IMR-90 (cell line): Measurements from ENCODE around the gene SRPRA. TPM values are rescaled to one million over a fixed set of nuclear protein-coding genes. Genes with fewer than 3 reads are reported as not detected.

Experiments used
- ATAC-seq: fragments of 200-7000 bp; cut with Tn5 transposase; 2 replicates; pipeline ENCODE4 v1.9.1; 2020; ENCODE audit warnings: low read depth, mild to moderate bottlenecking, moderate library complexity
- BruUV-seq: library from RNA; stranded (reverse); fragments of 400-500 nt; replicated peaks from 2 replicates; lab custom pipeline; 2021; lab: Mats Ljungman, UMichigan
- CTCF ChIA-PET: fragments of 300-600 bp; formaldehyde crosslinking; extraction: SDS; loops from one replicate; lab custom pipeline; 2021; ENCODE audit warnings: antibody characterized with exemption; lab: Yijun Ruan, JAX
- POLR2A ChIA-PET: fragments of 300-600 bp; sonication (Branson Sonifier 250); formaldehyde crosslinking; loops from one replicate; lab custom pipeline; 2022; ENCODE audit warnings: antibody characterized with exemption; ENCODE audit not compliant: unreplicated experiment; lab: Charles Lee
- DNase-seq: peaks from one replicate; pipeline ENCODE4 v3.0.0; 2013
- H2AFZ ChIP-seq: replicated peaks from 2 replicates; pipeline ENCODE3; 2013; ENCODE audit warnings: low read length, mild to moderate bottlenecking; ENCODE audit not compliant: poor library complexity
- H2AK5ac ChIP-seq: 2 replicates; pipeline ENCODE4 v1.6.1; 2013; ENCODE audit warnings: low read depth, low read length, inconsistent platforms
- H2AK9ac ChIP-seq: replicated peaks from 2 replicates; pipeline ENCODE3; 2013; ENCODE audit warnings: mild to moderate bottlenecking, low read depth, low read length, moderate library complexity; ENCODE audit not compliant: poor library complexity
- H2BK120ac ChIP-seq: 2 replicates; pipeline ENCODE4 v1.6.1; 2013; ENCODE audit warnings: low read depth, low read length, inconsistent platforms
- H2BK15ac ChIP-seq: 3 replicates; pipeline ENCODE4 v1.6.1; 2013; ENCODE audit warnings: low read depth, low read length, inconsistent platforms
- H2BK20ac ChIP-seq: 2 replicates; pipeline ENCODE4 v1.6.1; 2013; ENCODE audit warnings: low read depth, mild to moderate bottlenecking, inconsistent platforms, low read length, moderate library complexity
- H2BK5ac ChIP-seq: 2 replicates; pipeline ENCODE4 v1.6.1; 2013; ENCODE audit warnings: mild to moderate bottlenecking, low read depth, low read length, inconsistent platforms; ENCODE audit not compliant: poor library complexity, severe bottlenecking
- H3K14ac ChIP-seq: replicated peaks from 2 replicates; pipeline ENCODE4 v1.6.1; 2013; ENCODE audit warnings: low read depth, low read length, inconsistent platforms
- H3K18ac ChIP-seq: 2 replicates; pipeline ENCODE4 v1.6.1; 2013; ENCODE audit warnings: low read depth, low read length, control low read depth
- H3K23ac ChIP-seq: 2 replicates; pipeline ENCODE4 v1.6.1; 2013; ENCODE audit warnings: low read depth, low read length, inconsistent platforms
- H3K27ac ChIP-seq: 2 replicates; pipeline ENCODE4 v1.5.1; 2013; ENCODE audit warnings: mild to moderate bottlenecking, control low read depth, low read length; ENCODE audit not compliant: insufficient read depth
- H3K27me3 ChIP-seq: 2 replicates; pipeline ENCODE4 v1.6.1; 2013; ENCODE audit warnings: low read length; ENCODE audit not compliant: control insufficient read depth, insufficient read depth
- H3K36me3 ChIP-seq: 2 replicates; pipeline ENCODE4 v1.6.1; 2013; ENCODE audit warnings: low read length, mixed read lengths; ENCODE audit not compliant: control insufficient read depth, insufficient read depth
- H3K4ac ChIP-seq: 2 replicates; pipeline ENCODE4 v1.6.1; 2013; ENCODE audit warnings: low read depth, low read length, inconsistent platforms
- H3K4me1 ChIP-seq: 2 replicates; pipeline ENCODE4 v1.6.1; 2013; ENCODE audit warnings: low read length, mixed read lengths; ENCODE audit not compliant: control insufficient read depth, insufficient read depth
- H3K4me2 ChIP-seq: 2 replicates; pipeline ENCODE4 v1.6.1; 2013; ENCODE audit warnings: low read depth, mild to moderate bottlenecking, control low read depth, low read length, moderate library complexity
- H3K4me3 ChIP-seq: 2 replicates; pipeline ENCODE4 v1.5.1; 2013; ENCODE audit warnings: low read depth, mild to moderate bottlenecking, control low read depth, low read length, moderate library complexity; ENCODE audit not compliant: insufficient read depth
- H3K56ac ChIP-seq: 2 replicates; pipeline ENCODE4 v1.6.1; 2013; ENCODE audit warnings: low read length, inconsistent platforms; ENCODE audit not compliant: insufficient read depth; ENCODE audit errors: extremely low read depth
- H3K79me1 ChIP-seq, 2 experiments: 2 replicates each; pipeline ENCODE4 v1.6.1; 2013; ENCODE audit warnings: low read length in 2 of 2, inconsistent platforms in 1 of 2, low read depth in 1 of 2
- H3K9ac ChIP-seq: 2 replicates; pipeline ENCODE4 v1.6.1; 2013; ENCODE audit warnings: low read depth, low read length, control low read depth
- H3K9me1 ChIP-seq: 2 replicates; pipeline ENCODE4 v1.6.1; 2013; ENCODE audit warnings: low read length, inconsistent platforms; ENCODE audit not compliant: insufficient read depth
- H3K9me3 ChIP-seq: 2 replicates; pipeline ENCODE4 v1.6.1; 2013; ENCODE audit warnings: low read length; ENCODE audit not compliant: control insufficient read depth, insufficient read depth
- H4K20me1 ChIP-seq: 2 replicates; pipeline ENCODE4 v1.6.1; 2013; ENCODE audit warnings: low read length, inconsistent platforms; ENCODE audit not compliant: insufficient read depth
- H4K5ac ChIP-seq: 2 replicates; pipeline ENCODE4 v1.6.1; 2013; ENCODE audit warnings: mild to moderate bottlenecking, low read depth, low read length, control low read depth
- H4K8ac ChIP-seq, 2 experiments: 2 replicates each; pipeline ENCODE4 v1.6.1; 2013; ENCODE audit warnings: low read depth in 2 of 2, low read length in 2 of 2, control low read depth in 1 of 2, inconsistent platforms in 1 of 2
- H4K91ac ChIP-seq: 2 replicates; pipeline ENCODE4 v1.6.1; 2013; ENCODE audit warnings: low read depth, low read length, inconsistent platforms; ENCODE audit not compliant: insufficient read depth
- BHLHE40 ChIP-seq: fragments of 150-350 bp; IDR thresholded peaks from 2 replicates; pipeline ENCODE4 v1.6.1; 2016; ENCODE audit warnings: mild to moderate bottlenecking, low read depth, low read length
- CEBPB ChIP-seq: IDR thresholded peaks from 2 replicates; pipeline ENCODE4 v1.6.1; 2012; ENCODE audit warnings: low read depth, low read length, improper control_type of control experiment
- CHD1 ChIP-seq: IDR thresholded peaks from 2 replicates; pipeline ENCODE4 v1.6.1; 2012; ENCODE audit warnings: low read depth, low read length, improper control_type of control experiment
- FOS ChIP-seq: fragments of 150-350 bp; IDR thresholded peaks from 2 replicates; pipeline ENCODE4 v1.6.1; 2016; ENCODE audit warnings: low read depth, low read length
- MAFK ChIP-seq: IDR thresholded peaks from 2 replicates; pipeline ENCODE4 v1.6.1; 2012; ENCODE audit warnings: low read depth, low read length, improper control_type of control experiment
- MAZ ChIP-seq: IDR thresholded peaks from 2 replicates; pipeline ENCODE4 v1.6.1; 2012; ENCODE audit warnings: low read depth, mild to moderate bottlenecking, low read length, improper control_type of control experiment, moderate library complexity, borderline replicate concordance
- MXI1 ChIP-seq: IDR thresholded peaks from 2 replicates; pipeline ENCODE4 v1.6.1; 2012; ENCODE audit warnings: low read depth, mild to moderate bottlenecking, low read length, moderate library complexity, borderline replicate concordance
- NFE2L2 ChIP-seq: fragments of 150-350 bp; IDR thresholded peaks from 2 replicates; pipeline ENCODE4 v1.6.1; 2016; ENCODE audit warnings: low read depth, mild to moderate bottlenecking, low read length
- POLR2A ChIP-seq: IDR thresholded peaks from 2 replicates; pipeline ENCODE4 v1.6.1; 2012; ENCODE audit warnings: mild to moderate bottlenecking, low read depth, low read length
- RAD21 ChIP-seq: IDR thresholded peaks from 2 replicates; pipeline ENCODE4 v1.6.1; 2012; ENCODE audit warnings: low read length, improper control_type of control experiment
- RCOR1 ChIP-seq: IDR thresholded peaks from 2 replicates; pipeline ENCODE4 v1.6.1; 2012; ENCODE audit warnings: mild to moderate bottlenecking, low read length, improper control_type of control experiment; ENCODE audit not compliant: insufficient replicate concordance
- RFX5 ChIP-seq: IDR thresholded peaks from 2 replicates; pipeline ENCODE4 v1.8.0; 2012; ENCODE audit warnings: low read depth, mild to moderate bottlenecking, low read length, moderate library complexity
- SMC3 ChIP-seq: fragments of 150-350 bp; IDR thresholded peaks from 2 replicates; pipeline ENCODE4 v1.6.1; 2016; ENCODE audit warnings: low read depth, mild to moderate bottlenecking, antibody characterized with exemption, low read length, moderate library complexity
- WGBS, 2 experiments: methylation state at CpG; one replicate each; pipeline versions ENCODE4 v1.1.5 to v1.1.7; 2013; ENCODE audit warnings: missing lambda C conversion rate in 2 of 2; ENCODE audit not compliant: insufficient read length in 1 of 2; ENCODE audit errors: extremely low coverage in 2 of 2; 5-methylcytosine and 5-hydroxymethylcytosine counted together
- dilution Hi-C: fragments of 300-500 bp; cut with HindIII; formaldehyde crosslinking; loops from one replicate; pipeline ENCODE4 v1.14.3; 2018; ENCODE audit warnings: low sequenced_read_pairs; ENCODE audit not compliant: unreplicated experiment
- in situ Hi-C: fragments of 300-500 bp; cut with MboI; formaldehyde crosslinking; loops from 3 replicates; pipeline ENCODE4 v1.14.3; 2019; ENCODE audit warnings: low sequenced_read_pairs, inconsistent platforms, mixed read lengths
- intact Hi-C: fragments of 100-400 bp; cut with micrococcal nuclease; formaldehyde crosslinking; loops from 2 replicates; pipeline ENCODE4 v1.10.0; 2022
- polyA plus RNA-seq, 3 experiments: library from polyadenylated mRNA; depleted of rRNA; stranded (reverse); fragments of >200 nt; gene quantifications; 2 replicates each; pipeline ENCODE4 v1.2.3, GENCODE V29; 2012; ENCODE audit warnings: low replicate concordance in 1 of 3
- total RNA-seq: library from RNA; depleted of rRNA; stranded (reverse); fragments of >200 nt; gene quantifications from 2 replicates; pipeline ENCODE4 v1.2.3, GENCODE V29; 2012
- TF ChIP-seq, protein P1 (sequence below): conservative IDR thresholded peaks from 2 replicates; pipeline ENCODE4 v1.5.1; 2012; ENCODE audit warnings: mild to moderate bottlenecking, low read depth, low read length, improper control_type of control experiment
- TF ChIP-seq, protein P2 (sequence below): fragments of 150-350 bp; IDR thresholded peaks from 2 replicates; pipeline ENCODE4 v1.6.1; 2017; ENCODE audit warnings: mild to moderate bottlenecking, antibody characterized with exemption, low read length, low read depth
- TF ChIP-seq, protein P3 (sequence below): fragments of 150-350 bp; IDR thresholded peaks from 2 replicates; pipeline ENCODE4 v1.6.1; 2016; ENCODE audit warnings: low read depth, mild to moderate bottlenecking, low read length, moderate library complexity, borderline replicate concordance

The SRPRA gene
- total and polyA plus RNA-seq, 2 of the 4 experiments (the other 2 are of a cell fraction): 108 to 131 TPM

DNA sequence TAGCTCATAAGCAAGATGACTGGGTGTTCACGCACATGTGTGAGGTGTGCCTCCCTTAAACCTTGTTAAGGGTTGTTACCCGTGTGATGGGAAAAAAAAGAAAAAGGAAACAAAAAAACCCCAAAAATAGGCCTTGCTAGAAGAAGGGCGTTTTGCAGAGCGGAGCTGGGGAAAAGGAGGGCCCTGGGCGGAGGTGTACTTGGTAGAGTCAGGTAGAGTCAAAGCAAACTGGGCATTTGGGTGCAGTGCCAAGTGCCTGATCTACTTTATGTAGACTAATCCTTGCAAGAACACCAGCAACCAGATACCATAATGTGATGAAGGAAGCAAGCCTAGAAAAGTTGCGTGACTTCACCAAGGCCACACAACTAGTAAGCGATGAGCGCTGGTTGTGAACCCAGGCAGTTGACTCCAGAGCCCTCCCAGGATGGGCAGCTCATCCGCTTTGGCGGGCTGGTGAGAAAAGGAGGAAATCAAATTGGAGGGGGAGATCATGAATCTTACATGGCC, 13.0 kb upstream of the SRPRA start:
- no peak overlapping the region for H2BK120ac ChIP-seq
- H3K14ac ChIP-seq: no peak overlapping the region
- H2AFZ ChIP-seq: peak overlapping the region; percentile 97
- H2BK20ac ChIP-seq: no peak overlapping the region
- peaks cover 10% of the 10 kb centered on the region for H3K36me3 ChIP-seq
- no peak overlapping the region; the same call in 1 of the 2 replicates for H3K4ac ChIP-seq
- H2BK15ac ChIP-seq: no peak overlapping the region
- no peak for TF ChIP-seq MAFK
- TF ChIP-seq POLR2A: no peak
- TF ChIP-seq, protein P1, sequence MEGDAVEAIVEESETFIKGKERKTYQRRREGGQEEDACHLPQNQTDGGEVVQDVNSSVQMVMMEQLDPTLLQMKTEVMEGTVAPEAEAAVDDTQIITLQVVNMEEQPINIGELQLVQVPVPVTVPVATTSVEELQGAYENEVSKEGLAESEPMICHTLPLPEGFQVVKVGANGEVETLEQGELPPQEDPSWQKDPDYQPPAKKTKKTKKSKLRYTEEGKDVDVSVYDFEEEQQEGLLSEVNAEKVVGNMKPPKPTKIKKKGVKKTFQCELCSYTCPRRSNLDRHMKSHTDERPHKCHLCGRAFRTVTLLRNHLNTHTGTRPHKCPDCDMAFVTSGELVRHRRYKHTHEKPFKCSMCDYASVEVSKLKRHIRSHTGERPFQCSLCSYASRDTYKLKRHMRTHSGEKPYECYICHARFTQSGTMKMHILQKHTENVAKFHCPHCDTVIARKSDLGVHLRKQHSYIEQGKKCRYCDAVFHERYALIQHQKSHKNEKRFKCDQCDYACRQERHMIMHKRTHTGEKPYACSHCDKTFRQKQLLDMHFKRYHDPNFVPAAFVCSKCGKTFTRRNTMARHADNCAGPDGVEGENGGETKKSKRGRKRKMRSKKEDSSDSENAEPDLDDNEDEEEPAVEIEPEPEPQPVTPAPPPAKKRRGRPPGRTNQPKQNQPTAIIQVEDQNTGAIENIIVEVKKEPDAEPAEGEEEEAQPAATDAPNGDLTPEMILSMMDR: no peak
- no peak for TF ChIP-seq CHD1
- TF ChIP-seq RAD21: no peak
- no peak for TF ChIP-seq CEBPB
- TF ChIP-seq RFX5: no peak
- no peak for TF ChIP-seq BHLHE40
- TF ChIP-seq NFE2L2: no peak
- no peak for TF ChIP-seq SMC3
- no peak for TF ChIP-seq FOS
- no peak for TF ChIP-seq RCOR1
- TF ChIP-seq, protein P2, sequence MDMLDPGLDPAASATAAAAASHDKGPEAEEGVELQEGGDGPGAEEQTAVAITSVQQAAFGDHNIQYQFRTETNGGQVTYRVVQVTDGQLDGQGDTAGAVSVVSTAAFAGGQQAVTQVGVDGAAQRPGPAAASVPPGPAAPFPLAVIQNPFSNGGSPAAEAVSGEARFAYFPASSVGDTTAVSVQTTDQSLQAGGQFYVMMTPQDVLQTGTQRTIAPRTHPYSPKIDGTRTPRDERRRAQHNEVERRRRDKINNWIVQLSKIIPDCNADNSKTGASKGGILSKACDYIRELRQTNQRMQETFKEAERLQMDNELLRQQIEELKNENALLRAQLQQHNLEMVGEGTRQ: no peak
- no peak for TF ChIP-seq MXI1
- TF ChIP-seq, protein P3, sequence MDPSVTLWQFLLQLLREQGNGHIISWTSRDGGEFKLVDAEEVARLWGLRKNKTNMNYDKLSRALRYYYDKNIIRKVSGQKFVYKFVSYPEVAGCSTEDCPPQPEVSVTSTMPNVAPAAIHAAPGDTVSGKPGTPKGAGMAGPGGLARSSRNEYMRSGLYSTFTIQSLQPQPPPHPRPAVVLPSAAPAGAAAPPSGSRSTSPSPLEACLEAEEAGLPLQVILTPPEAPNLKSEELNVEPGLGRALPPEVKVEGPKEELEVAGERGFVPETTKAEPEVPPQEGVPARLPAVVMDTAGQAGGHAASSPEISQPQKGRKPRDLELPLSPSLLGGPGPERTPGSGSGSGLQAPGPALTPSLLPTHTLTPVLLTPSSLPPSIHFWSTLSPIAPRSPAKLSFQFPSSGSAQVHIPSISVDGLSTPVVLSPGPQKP: no peak
- TF ChIP-seq MAZ: no peak
- H3K79me1 ChIP-seq: peaks cover 4 to 27% of the 10 kb centered on the region in 2 experiments; a peak in 3 of 4 replicates
- in situ Hi-C loops (no loop called here), dilution Hi-C loops (no loop called here), intact Hi-C loops (no loop called here)
- H2BK5ac ChIP-seq: no peak overlapping the region
- no peak for ATAC-seq
- H4K91ac ChIP-seq: no peak overlapping the region
- H3K9ac ChIP-seq: no peak overlapping the region
- CTCF ChIA-PET: no interaction called here
- no peak overlapping the region for H3K18ac ChIP-seq
- no peak overlapping the region for H2AK5ac ChIP-seq
- H4K20me1 ChIP-seq: no peaks in the 10 kb centered on the region
- no peak overlapping the region for H3K4me2 ChIP-seq
- H3K9me1 ChIP-seq: peaks cover 5% of the 10 kb centered on the region; the same call in 1 of the 2 replicates
- no peaks in the 10 kb centered on the region for H3K9me3 ChIP-seq
- H3K4me3 ChIP-seq: no peak overlapping the region
- POLR2A ChIA-PET: no interaction called here
- H3K27me3 ChIP-seq: no peaks in the 10 kb centered on the region
- H4K5ac ChIP-seq: no peak overlapping the region; the same call in 1 of the 2 replicates
- H3K27ac ChIP-seq: no peak overlapping the region
- peak overlapping the region; percentile 74 to 91; a peak in 2 of 4 replicates for H4K8ac ChIP-seq
- whole genome bisulfite sequencing, 2 experiments: 100% methylated on average over 3 of the region's 10 CpGs; no CpG with 5 or more reads in 1 of the 2 experiments
- no peak overlapping the region for H2AK9ac ChIP-seq
- BruUV-seq: no TSS peak
- no peak for DNase-seq
- H3K4me1 ChIP-seq: peaks cover 3% of the 10 kb centered on the region; the same call in 1 of the 2 replicates
- no peak overlapping the region; the same call in 1 of the 2 replicates for H3K23ac ChIP-seq
- H3K56ac ChIP-seq: no peak overlapping the region
